ENCODE measurements around the gene TREM1. TPM values are rescaled to one million over a fixed set of nuclear protein-coding genes. Genes with fewer than 3 reads are reported as not detected.

The TREM1 gene
- total and polyA plus RNA-seq, 12 donors = 0.37 to 3.8 (median 0.96) TPM; not detected in 3

DNA sequence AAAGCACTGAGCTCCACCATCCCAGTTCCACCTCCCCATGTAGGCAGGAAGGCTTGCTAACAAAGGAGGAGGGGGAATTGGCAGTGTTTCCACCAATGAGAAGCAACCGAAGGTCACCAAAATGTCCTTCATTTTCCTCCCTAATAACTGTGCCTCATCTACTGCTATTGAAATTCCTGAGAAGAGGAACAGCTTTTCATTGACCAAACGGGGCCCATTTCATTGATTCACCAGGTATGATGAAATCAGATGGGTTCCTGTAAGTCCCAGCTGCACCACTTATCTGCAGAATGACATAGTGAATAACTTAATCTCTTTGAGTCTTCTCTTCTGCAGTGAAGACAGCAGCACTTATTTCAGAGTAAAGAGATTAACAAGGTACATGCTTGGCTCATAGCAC is 17.3 kb downstream of the TREM1 start:
- intact Hi-C loops (cut with DNase I) = no loop called here
- 69 to 81% (median 76%) methylated on average over 2 of the region's 2 CpGs for WGBS, 4 donors
- no peaks in the 10 kb centered on the region for H3K4me1 ChIP-seq (replicated peaks in 1 of 2)
- no peak for DNase-seq
- H3K36me3 ChIP-seq (replicated peaks in 1 of 2) = no peaks in the 10 kb centered on the region
- H3K27me3 ChIP-seq = no peaks in the 10 kb centered on the region
- H3K9me3 ChIP-seq (replicated peaks in 1 of 3) = no peaks in the 10 kb centered on the region
- H3K4me3 ChIP-seq = no peak overlapping the region
- H3K27ac ChIP-seq = no peak overlapping the region
- TF ChIP-seq POLR2A (IDR thresholded peaks at IDR 0.05) = no peak
- TF ChIP-seq, protein P1, sequence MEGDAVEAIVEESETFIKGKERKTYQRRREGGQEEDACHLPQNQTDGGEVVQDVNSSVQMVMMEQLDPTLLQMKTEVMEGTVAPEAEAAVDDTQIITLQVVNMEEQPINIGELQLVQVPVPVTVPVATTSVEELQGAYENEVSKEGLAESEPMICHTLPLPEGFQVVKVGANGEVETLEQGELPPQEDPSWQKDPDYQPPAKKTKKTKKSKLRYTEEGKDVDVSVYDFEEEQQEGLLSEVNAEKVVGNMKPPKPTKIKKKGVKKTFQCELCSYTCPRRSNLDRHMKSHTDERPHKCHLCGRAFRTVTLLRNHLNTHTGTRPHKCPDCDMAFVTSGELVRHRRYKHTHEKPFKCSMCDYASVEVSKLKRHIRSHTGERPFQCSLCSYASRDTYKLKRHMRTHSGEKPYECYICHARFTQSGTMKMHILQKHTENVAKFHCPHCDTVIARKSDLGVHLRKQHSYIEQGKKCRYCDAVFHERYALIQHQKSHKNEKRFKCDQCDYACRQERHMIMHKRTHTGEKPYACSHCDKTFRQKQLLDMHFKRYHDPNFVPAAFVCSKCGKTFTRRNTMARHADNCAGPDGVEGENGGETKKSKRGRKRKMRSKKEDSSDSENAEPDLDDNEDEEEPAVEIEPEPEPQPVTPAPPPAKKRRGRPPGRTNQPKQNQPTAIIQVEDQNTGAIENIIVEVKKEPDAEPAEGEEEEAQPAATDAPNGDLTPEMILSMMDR (IDR thresholded peaks at IDR 0.05) = no peak

DNA sequence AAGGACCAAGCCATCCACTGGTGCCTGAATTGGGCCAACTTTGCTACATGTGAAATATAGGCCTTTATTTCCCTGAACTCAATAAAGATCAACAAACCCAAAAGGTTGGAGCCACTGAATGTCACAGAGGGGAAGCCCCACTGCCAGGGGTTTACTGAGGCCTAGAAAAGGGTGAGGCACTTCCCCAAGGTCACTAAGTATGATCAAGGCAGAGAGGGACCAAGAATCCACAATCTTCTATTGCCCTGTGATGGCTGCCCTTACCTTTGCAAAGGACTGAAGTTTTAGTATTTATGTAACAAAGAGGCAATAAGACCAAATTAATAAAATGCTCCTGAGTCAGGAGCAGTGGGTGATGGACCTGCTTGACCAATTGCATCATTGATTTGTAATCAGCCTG is 18.0 kb downstream of the TREM1 start:
- H3K4me1 ChIP-seq (replicated peaks in 1 of 2) = no peaks in the 10 kb centered on the region
- H3K9me3 ChIP-seq (replicated peaks in 1 of 3) = no peaks in the 10 kb centered on the region
- no peak for DNase-seq
- intact Hi-C loops (cut with DNase I) = no loop called here
- H3K27me3 ChIP-seq = no peaks in the 10 kb centered on the region
- TF ChIP-seq, protein P1 (IDR thresholded peaks at IDR 0.05) = no peak
- TF ChIP-seq POLR2A (IDR thresholded peaks at IDR 0.05) = no peak
- H3K27ac ChIP-seq = no peak overlapping the region
- no peak overlapping the region for H3K4me3 ChIP-seq
- H3K36me3 ChIP-seq (replicated peaks in 1 of 2) = no peaks in the 10 kb centered on the region

DNA sequence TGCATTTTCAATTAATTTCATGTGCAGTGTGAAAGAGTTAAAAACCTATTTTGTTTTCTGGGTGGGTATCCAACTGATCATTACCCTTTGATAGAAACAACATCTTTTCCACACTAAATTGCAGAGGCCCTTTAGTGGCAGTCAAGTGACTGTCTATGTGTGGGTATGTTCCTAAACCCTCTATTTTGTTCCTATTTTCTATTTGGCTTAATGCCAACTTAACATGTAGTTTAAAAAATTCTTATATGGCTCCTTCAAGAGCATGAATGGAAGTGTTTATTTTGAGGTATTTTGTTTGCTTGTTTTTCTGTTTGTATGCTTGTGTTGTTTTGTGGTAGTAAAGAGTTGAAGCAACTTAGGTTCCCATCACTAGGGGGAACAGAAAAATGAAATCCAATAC is 19.9 kb downstream of the TREM1 start:
- H3K4me3 ChIP-seq = no peak overlapping the region
- H3K4me1 ChIP-seq (replicated peaks in 1 of 2) = no peaks in the 10 kb centered on the region
- H3K27me3 ChIP-seq = no peaks in the 10 kb centered on the region
- peaks cover 0 to 8% (median 0%) of the 10 kb centered on the region in 3 donors for H3K9me3 ChIP-seq (replicated peaks in 1 of 3)
- H3K36me3 ChIP-seq (replicated peaks in 1 of 2) = no peaks in the 10 kb centered on the region
- DNase-seq = no peak
- no peak overlapping the region for H3K27ac ChIP-seq
- intact Hi-C loops (cut with DNase I) = no loop called here
- TF ChIP-seq, protein P1 (IDR thresholded peaks at IDR 0.05) = no peak
- no peak for TF ChIP-seq POLR2A (IDR thresholded peaks at IDR 0.05)

DNA sequence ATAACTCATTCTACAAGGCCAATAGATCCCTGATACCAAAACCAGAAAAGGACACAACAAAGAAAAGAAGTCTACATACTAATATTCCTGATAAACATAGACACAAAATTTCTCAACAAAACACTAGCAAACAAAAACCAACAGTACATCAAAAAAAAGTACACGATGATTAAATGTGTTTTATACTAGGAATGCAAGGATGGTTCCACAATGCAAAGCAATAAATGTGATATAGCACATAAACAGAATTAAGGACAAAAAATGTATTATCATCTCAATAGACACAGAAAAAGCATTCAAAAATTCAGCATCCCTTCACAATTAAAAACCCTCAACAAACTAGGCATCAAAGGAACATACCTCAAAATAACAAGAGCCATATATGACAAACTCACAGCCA is 23.2 kb downstream of the TREM1 start:
- peaks cover 0 to 8% (median 5%) of the 10 kb centered on the region in 3 donors for H3K9me3 ChIP-seq (replicated peaks in 1 of 3)
- no peaks in the 10 kb centered on the region for H3K36me3 ChIP-seq (replicated peaks in 1 of 2)
- no peak overlapping the region for H3K4me3 ChIP-seq
- DNase-seq = no peak
- no peaks in the 10 kb centered on the region for H3K27me3 ChIP-seq
- no peak overlapping the region for H3K27ac ChIP-seq
- intact Hi-C loops (cut with DNase I) = no loop called here
- WGBS, 4 donors = 93 to 98% (median 95%) methylated on average over 1 of the region's 1 CpG
- H3K4me1 ChIP-seq (replicated peaks in 1 of 2) = no peaks in the 10 kb centered on the region
- TF ChIP-seq, protein P1 (IDR thresholded peaks at IDR 0.05) = no peak
- TF ChIP-seq POLR2A (IDR thresholded peaks at IDR 0.05) = no peak
